DOHH2 (cell line): ENCODE data around the gene NXPH3.

Experiments
- H3F3A ChIP-seq: fragments of 200-600 bp; sonication (generic), shearing (Covaris generic); 2 replicates; pipeline ENCODE4 v1.6.0; 2016; ENCODE audit warnings: antibody characterized with exemption, mild to moderate bottlenecking; ENCODE audit not compliant: control insufficient read depth, insufficient read depth
- H3K27ac ChIP-seq: fragments of 200-600 bp; sonication (generic); 2 replicates; pipeline ENCODE4 v1.5.1; 2014; ENCODE audit warnings: low read depth, mild to moderate bottlenecking, low read length, moderate library complexity
- H3K27me3 ChIP-seq: fragments of 200-600 bp; sonication (generic); 2 replicates; pipeline ENCODE4 v1.6.1; 2014; ENCODE audit warnings: mild to moderate bottlenecking, low read length, mixed read lengths; ENCODE audit not compliant: control insufficient read depth
- H3K36me3 ChIP-seq: fragments of 200-600 bp; sonication (generic); 2 replicates; pipeline ENCODE4 v1.6.1; 2014; ENCODE audit warnings: mild to moderate bottlenecking, low read length, moderate library complexity, mixed read lengths; ENCODE audit not compliant: control insufficient read depth
- H3K4me1 ChIP-seq: fragments of 200-600 bp; sonication (generic); 2 replicates; pipeline ENCODE4 v1.6.1; 2014; ENCODE audit warnings: mild to moderate bottlenecking, low read length, mixed read lengths; ENCODE audit not compliant: control insufficient read depth
- H3K4me2 ChIP-seq: fragments of 200-600 bp; sonication (generic); 2 replicates; pipeline ENCODE4 v1.6.0; 2014; ENCODE audit warnings: mild to moderate bottlenecking, low read length, moderate library complexity
- H3K4me3 ChIP-seq: fragments of 200-600 bp; sonication (generic); 2 replicates; pipeline ENCODE4 v1.5.1; 2014; ENCODE audit warnings: mild to moderate bottlenecking, low read length, mixed read lengths
- H3K79me2 ChIP-seq: fragments of 200-600 bp; sonication (generic); 2 replicates; pipeline ENCODE4 v1.6.1; 2014; ENCODE audit warnings: mild to moderate bottlenecking, low read length, mixed read lengths; ENCODE audit not compliant: control insufficient read depth
- H3K9me2 ChIP-seq: fragments of 200-600 bp; sonication (generic); replicated peaks from 2 replicates; pipeline ENCODE4 v1.6.1; 2014; ENCODE audit warnings: mild to moderate bottlenecking, low read length, mixed read lengths; ENCODE audit not compliant: control insufficient read depth
- H3K9me3 ChIP-seq: fragments of 200-600 bp; sonication (generic); 2 replicates; pipeline ENCODE4 v1.6.1; 2014; ENCODE audit warnings: antibody characterized with exemption, low read length, mixed read lengths; ENCODE audit not compliant: control insufficient read depth, insufficient read depth
- H4K20me1 ChIP-seq: fragments of 200-600 bp; sonication (generic); 2 replicates; pipeline ENCODE4 v1.6.0; 2014; ENCODE audit warnings: low read depth, mild to moderate bottlenecking, antibody characterized with exemption, low read length, moderate library complexity; ENCODE audit not compliant: control insufficient read depth, insufficient read depth
- EZH2phosphoT487 ChIP-seq: fragments of 200-600 bp; sonication (generic); IDR thresholded peaks from 2 replicates; pipeline ENCODE4 v1.6.1; 2017; ENCODE audit warnings: borderline replicate concordance, mild to moderate bottlenecking, antibody characterized with exemption, low read length, moderate library complexity, mixed read lengths
- TF ChIP-seq, protein P1 (sequence below): fragments of 200-600 bp; sonication (generic); IDR thresholded peaks from one replicate; pipeline ENCODE4 v1.5.1; 2014; ENCODE audit warnings: antibody characterized with exemption, mild to moderate bottlenecking, low read depth, low read length; ENCODE audit not compliant: poor library complexity, severe bottlenecking

NXPH3 gene

DNA sequence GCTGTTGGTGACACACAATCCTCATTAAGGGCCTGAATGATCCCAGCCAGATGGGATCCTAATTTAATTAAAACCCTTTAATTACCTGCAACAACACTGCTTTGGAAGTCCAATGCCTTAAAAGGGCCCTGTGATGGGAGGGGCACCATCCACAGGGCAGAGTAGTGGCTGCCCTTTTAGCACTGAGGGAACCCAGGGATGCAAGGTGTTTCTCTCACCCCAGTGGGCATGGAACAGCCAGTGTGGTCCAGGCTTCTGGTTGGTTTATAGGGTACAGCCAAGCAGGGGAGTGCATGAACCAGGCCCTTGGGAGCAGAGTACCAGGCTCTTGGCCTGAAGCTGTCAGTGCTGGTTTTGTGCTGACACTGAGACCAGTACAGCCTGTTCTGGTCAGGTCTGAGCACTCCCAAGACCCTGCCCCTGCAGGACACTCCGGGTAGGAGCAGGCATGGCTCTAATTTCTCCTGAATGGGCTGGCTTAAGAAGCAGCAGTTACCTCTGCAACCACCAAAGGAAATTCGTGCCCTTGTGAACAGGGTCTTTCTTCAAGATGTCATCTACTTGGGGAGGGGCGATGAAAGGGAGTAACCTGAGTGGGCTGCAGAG is 9.9 kb downstream of the NXPH3 start:
- H4K20me1 ChIP-seq: no peaks in the 10 kb centered on the region; the same call in 1 of the 2 replicates
- TF ChIP-seq, protein P1, sequence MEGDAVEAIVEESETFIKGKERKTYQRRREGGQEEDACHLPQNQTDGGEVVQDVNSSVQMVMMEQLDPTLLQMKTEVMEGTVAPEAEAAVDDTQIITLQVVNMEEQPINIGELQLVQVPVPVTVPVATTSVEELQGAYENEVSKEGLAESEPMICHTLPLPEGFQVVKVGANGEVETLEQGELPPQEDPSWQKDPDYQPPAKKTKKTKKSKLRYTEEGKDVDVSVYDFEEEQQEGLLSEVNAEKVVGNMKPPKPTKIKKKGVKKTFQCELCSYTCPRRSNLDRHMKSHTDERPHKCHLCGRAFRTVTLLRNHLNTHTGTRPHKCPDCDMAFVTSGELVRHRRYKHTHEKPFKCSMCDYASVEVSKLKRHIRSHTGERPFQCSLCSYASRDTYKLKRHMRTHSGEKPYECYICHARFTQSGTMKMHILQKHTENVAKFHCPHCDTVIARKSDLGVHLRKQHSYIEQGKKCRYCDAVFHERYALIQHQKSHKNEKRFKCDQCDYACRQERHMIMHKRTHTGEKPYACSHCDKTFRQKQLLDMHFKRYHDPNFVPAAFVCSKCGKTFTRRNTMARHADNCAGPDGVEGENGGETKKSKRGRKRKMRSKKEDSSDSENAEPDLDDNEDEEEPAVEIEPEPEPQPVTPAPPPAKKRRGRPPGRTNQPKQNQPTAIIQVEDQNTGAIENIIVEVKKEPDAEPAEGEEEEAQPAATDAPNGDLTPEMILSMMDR: no peak
- no peak for TF ChIP-seq EZH2phosphoT487
- no peaks in the 10 kb centered on the region for H3K9me3 ChIP-seq
- no peaks in the 10 kb centered on the region for H3K36me3 ChIP-seq
- no peak overlapping the region for H3K4me2 ChIP-seq
- H3K79me2 ChIP-seq: no peaks in the 10 kb centered on the region
- H3K9me2 ChIP-seq: no peaks in the 10 kb centered on the region
- no peak overlapping the region for H3K27ac ChIP-seq
- no peak overlapping the region for H3K4me3 ChIP-seq
- no peaks in the 10 kb centered on the region for H3K27me3 ChIP-seq
- H3F3A ChIP-seq: no peaks in the 10 kb centered on the region
- no peaks in the 10 kb centered on the region for H3K4me1 ChIP-seq

DNA sequence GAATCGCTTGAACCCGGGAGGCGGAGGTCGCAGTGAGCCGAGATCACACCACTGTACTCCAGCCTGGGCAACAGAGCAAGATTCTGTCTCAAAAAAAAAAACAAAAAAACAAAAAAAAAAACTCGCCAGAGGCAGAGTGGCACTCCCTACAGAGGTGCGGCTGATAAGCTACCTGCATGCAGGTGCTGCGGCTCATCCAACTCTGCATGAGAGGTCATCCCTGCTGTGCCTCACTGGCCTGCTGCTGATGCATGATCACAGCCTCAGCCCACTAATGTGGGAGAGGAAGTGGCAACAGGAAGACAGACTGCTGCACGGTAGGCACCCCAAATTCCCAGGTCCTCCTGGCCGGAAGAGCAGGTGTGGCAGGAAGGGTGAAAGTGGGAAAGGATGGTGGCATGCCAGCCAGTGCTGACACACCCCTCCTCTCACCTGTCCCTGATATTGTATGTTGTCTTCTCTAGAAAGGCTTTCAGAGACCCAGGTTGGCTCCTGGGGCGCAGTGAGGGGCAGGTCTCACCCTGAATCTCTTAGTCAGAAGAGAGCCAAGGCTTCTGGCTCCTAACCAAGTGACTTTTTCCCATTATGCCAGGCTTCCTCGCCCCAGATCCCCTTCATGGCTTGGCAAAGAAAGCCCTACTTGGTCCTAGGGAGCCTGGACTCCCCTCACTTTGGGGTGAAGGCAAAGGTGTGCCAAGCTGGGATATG is 11.8 kb downstream of the NXPH3 start:
- TF ChIP-seq, protein P1: no peak
- no peak for TF ChIP-seq EZH2phosphoT487
- no peaks in the 10 kb centered on the region for H3K4me1 ChIP-seq
- no peaks in the 10 kb centered on the region for H3K36me3 ChIP-seq
- H3K4me3 ChIP-seq: no peak overlapping the region
- H3K9me2 ChIP-seq: no peaks in the 10 kb centered on the region
- H3F3A ChIP-seq: no peaks in the 10 kb centered on the region
- no peak overlapping the region for H3K4me2 ChIP-seq
- no peaks in the 10 kb centered on the region; the same call in 1 of the 2 replicates for H4K20me1 ChIP-seq
- H3K79me2 ChIP-seq: no peaks in the 10 kb centered on the region
- H3K27me3 ChIP-seq: no peaks in the 10 kb centered on the region
- no peak overlapping the region for H3K27ac ChIP-seq
- H3K9me3 ChIP-seq: no peaks in the 10 kb centered on the region

DNA sequence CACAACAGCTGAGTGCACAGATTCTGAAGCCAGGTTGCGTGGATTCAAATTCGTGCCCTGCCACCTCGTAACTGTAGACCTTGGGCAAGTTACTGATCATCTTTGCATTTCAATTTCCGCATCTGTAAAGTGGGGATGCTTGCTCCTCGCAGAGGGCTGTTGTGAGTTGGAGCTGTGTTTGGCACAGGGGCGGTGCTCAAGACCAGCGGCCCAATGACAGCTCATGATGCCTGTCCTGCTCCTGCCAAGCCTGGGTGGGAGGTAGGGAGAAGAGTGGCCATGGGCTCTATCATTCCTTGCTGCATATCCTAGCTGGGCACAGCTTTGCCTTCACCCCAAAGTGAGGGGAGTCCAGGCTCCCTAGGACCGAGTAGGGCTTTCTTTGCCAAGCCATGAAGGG is 12.6 kb downstream of the NXPH3 start:
- TF ChIP-seq EZH2phosphoT487: no peak
- TF ChIP-seq, protein P1: no peak
- Histone ChIP-seq H3K27ac (no peak overlapping the region), H3K4me2 (no peak overlapping the region), H3K9me3 (no peaks in the 10 kb centered on the region), H4K20me1 (no peaks in the 10 kb centered on the region; the same call in 1 of the 2 replicates), H3F3A (no peaks in the 10 kb centered on the region), H3K27me3 (no peaks in the 10 kb centered on the region), H3K4me1 (no peaks in the 10 kb centered on the region), H3K4me3 (no peak overlapping the region), H3K9me2 (no peaks in the 10 kb centered on the region), H3K79me2 (no peaks in the 10 kb centered on the region), H3K36me3 (no peaks in the 10 kb centered on the region)
